Activated naive CD8-positive, alpha-beta T cell treated with anti-CD3 and anti-CD28 coated beads, Interleukin-2, amount 50 U/mL, for 24 hours (primary cell): Measurements from ENCODE around the gene NR3C1.
A peak's percentile ranks its signal among the peaks of the same experiment; 100 is the strongest.

Experiments used
- ATAC-seq: fragments of 150-1000 bp; cut with Tn5 transposase; one replicate; pipeline ENCODE4 v1.10.0; 2021
- DNase-seq: peaks from one replicate; pipeline ENCODE4 v3.0.0; 2021
- H3K27ac Mint-ChIP-seq: one replicate; pipeline ENCODE4 v1.8.0; 2021; ENCODE audit warnings: mild to moderate bottlenecking, mixed read lengths
- H3K27me3 Mint-ChIP-seq: one replicate; pipeline ENCODE4 v1.8.0; 2021; ENCODE audit warnings: mixed read lengths
- H3K36me3 Mint-ChIP-seq: one replicate; pipeline ENCODE4 v1.8.0; 2021; ENCODE audit warnings: low read depth, mixed read lengths
- H3K4me1 Mint-ChIP-seq: one replicate; pipeline ENCODE4 v1.8.0; 2021; ENCODE audit warnings: mixed read lengths
- H3K4me3 Mint-ChIP-seq: one replicate; pipeline ENCODE4 v1.8.0; 2021; ENCODE audit warnings: mild to moderate bottlenecking, moderate library complexity, mixed read lengths
- H3K9me3 Mint-ChIP-seq: one replicate; pipeline ENCODE4 v1.8.0; 2021; ENCODE audit warnings: mixed read lengths

The NR3C1 gene

DNA sequence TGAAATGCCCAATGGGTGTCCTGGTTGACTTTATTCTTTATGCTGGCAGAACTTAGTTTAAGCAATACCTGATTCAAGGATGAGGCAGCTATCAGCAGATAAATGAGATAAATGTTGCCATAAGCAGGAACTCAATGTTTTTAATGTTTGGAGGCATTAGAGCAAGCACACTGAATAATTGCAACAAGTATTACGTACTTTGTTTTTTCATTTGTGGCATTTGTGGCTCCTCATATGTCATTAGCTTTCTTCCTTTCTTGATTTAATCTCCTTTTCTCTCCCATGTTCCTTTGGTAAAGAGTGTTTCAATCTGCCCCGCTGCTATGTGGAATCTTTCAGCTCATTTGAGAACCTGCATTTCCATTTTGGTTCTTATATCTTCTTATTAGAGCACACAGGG, 6.4 kb upstream of the NR3C1 start:
- Mint-ChIP-seq H3K36me3 (peaks cover 3% of the 10 kb centered on the region), H3K27me3 (no peaks in the 10 kb centered on the region), H3K4me3 (no peak overlapping the region), H3K9me3 (peaks cover 9% of the 10 kb centered on the region), H3K4me1 (peaks cover 40% of the 10 kb centered on the region), H3K27ac (no peak overlapping the region)
- ATAC-seq, result no peak
- DNase-seq, result no peak

DNA sequence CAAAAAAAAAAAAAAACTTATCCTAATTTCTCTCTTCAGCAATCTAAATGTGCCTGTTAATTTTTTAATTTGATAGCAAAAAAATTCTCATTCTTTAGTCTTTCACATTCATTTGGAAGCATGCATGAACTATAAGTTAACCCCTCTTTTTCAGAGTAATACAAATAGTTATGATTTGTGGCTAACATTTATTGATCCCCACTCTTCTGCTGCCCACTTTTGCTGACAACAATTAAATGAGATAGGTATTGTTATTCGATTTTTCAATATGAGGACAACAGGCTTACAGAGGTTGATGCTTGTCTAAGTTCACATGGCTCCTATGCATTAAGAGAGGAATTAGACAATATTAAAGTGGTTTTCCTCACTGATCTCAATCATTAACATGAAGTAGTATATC, 2.9 kb upstream of the NR3C1 start:
- Mint-ChIP-seq H3K4me1 (peaks cover 26% of the 10 kb centered on the region), H3K4me3 (peak overlapping the region; percentile 88), H3K36me3 (peaks cover 9% of the 10 kb centered on the region), H3K9me3 (peaks cover 9% of the 10 kb centered on the region), H3K27ac (peak overlapping the region; percentile 98), H3K27me3 (no peaks in the 10 kb centered on the region)
- ATAC-seq (no peak), DNase-seq (no peak)

- Mint-ChIP-seq H3K4me3 (peak overlapping the region; percentile 88), H3K27me3 (no peaks in the 10 kb centered on the region), H3K4me1 (peaks cover 32% of the 10 kb centered on the region), H3K27ac (peak overlapping the region; percentile 98), H3K36me3 (peaks cover 9% of the 10 kb centered on the region), H3K9me3 (peaks cover 9% of the 10 kb centered on the region)
- DNase-seq (no peak), ATAC-seq (no peak)
These were observed 2.3 kb upstream of the NR3C1 start for GRCh38 chr5:143405849-143406098.

- Mint-ChIP-seq H3K27ac (peak overlapping the region; percentile 98), H3K4me3 (peak overlapping the region; percentile 88)
These were observed 1.8 kb upstream of the NR3C1 start for GRCh38 chr5:143405063-143405848.

GRCh38 chr5:143404416-143405062, 1.1 kb upstream of the NR3C1 start:
- DNase-seq (peak; percentile 70), ATAC-seq (peak; percentile 26)
- H3K9me3 Mint-ChIP-seq, result peaks cover 9% of the 10 kb centered on the region
- peak overlapping the region; percentile 98 for H3K27ac Mint-ChIP-seq
- H3K36me3 Mint-ChIP-seq, result peaks cover 22% of the 10 kb centered on the region
- peaks cover 43% of the 10 kb centered on the region for H3K4me1 Mint-ChIP-seq
- H3K4me3 Mint-ChIP-seq, result peak overlapping the region; percentile 88
- H3K27me3 Mint-ChIP-seq, result no peaks in the 10 kb centered on the region

More at GRCh38 chr5:143405063-143405848, 1.8 kb upstream of the NR3C1 start:
- Mint-ChIP-seq H3K4me1 (peaks cover 37% of the 10 kb centered on the region), H3K9me3 (peaks cover 9% of the 10 kb centered on the region), H3K36me3 (peaks cover 14% of the 10 kb centered on the region), H3K27me3 (no peaks in the 10 kb centered on the region)
- DNase-seq (peak; percentile 88), ATAC-seq (peak; percentile 53)

DNA sequence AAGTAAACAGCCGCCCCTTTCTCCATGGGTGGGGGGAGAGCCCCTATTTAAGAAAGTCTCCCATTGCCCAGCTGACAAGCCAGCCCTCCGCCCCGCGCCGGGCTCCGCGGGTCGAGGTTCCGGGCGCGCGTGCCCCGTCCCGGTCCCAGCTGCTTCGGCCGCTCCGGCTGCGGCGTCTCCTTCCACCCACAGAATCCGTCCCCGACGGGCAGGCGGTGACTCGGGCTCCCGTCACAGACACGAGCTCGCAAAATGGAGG, 223 bp downstream of the NR3C1 start:
- peaks cover 55% of the 10 kb centered on the region for H3K4me1 Mint-ChIP-seq
- H3K27me3 Mint-ChIP-seq, result no peaks in the 10 kb centered on the region
- ATAC-seq, result no peak
- peaks cover 9% of the 10 kb centered on the region for H3K9me3 Mint-ChIP-seq
- peak overlapping the region; percentile 91 for H3K4me3 Mint-ChIP-seq
- H3K36me3 Mint-ChIP-seq, result peaks cover 34% of the 10 kb centered on the region
- no peak for DNase-seq
- H3K27ac Mint-ChIP-seq, result peak overlapping the region; percentile 67

DNA sequence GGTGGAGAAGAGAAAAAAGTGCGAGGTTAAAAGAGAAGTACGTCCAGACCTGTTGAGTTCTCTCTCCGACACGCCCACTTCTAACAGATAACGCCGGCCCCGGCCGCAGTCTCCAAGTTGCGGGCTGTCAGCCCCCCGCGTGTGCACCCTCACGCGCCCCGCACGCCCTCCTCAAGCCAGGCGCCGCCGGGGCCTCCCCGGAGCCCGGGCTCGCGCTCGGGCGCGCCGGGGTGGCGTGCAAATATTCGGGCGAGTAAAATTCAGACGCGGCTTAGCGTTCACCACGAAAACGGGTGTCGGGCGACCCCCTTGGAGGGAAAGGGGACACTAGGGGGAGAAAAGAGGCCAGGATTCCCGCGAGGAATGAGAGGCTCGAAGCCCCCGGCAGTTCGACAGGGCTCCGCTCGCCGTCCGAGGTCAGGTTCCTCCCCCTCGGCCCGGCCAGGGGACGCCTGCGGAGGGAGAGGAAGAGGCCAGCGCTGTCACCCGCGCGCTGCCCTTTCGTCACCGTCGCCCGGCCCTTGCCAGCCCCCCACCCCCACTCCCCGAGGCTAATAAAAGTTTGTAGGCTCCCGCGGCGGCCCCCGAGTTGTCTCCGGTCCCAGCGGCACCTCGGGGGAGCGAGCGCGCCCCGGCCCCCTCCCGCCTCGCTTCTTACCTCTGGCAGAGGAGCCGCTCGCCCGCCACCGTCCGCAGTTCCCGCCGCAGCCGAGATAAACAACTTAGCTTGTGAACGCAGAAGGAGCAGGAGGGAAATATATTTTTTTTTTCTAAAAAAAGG, 743 bp downstream of the NR3C1 start:
- Mint-ChIP-seq H3K9me3 (peaks cover 9% of the 10 kb centered on the region), H3K4me3 (peak overlapping the region; percentile 91), H3K4me1 (peaks cover 58% of the 10 kb centered on the region), H3K36me3 (peaks cover 37% of the 10 kb centered on the region), H3K27me3 (no peaks in the 10 kb centered on the region), H3K27ac (peak overlapping the region; percentile 76)
- no peak for ATAC-seq
- DNase-seq, result peak; percentile 59

- H3K36me3 Mint-ChIP-seq, result peaks cover 37% of the 10 kb centered on the region
- H3K4me1 Mint-ChIP-seq, result peaks cover 64% of the 10 kb centered on the region
- peak overlapping the region; percentile 76 for H3K27ac Mint-ChIP-seq
- no peaks in the 10 kb centered on the region for H3K27me3 Mint-ChIP-seq
- H3K4me3 Mint-ChIP-seq, result peak overlapping the region; percentile 91
- DNase-seq, result no peak
- H3K9me3 Mint-ChIP-seq, result peaks cover 9% of the 10 kb centered on the region
- no peak for ATAC-seq
These were observed 1.4 kb downstream of the NR3C1 start for GRCh38 chr5:143402017-143402552.

GRCh38 chr5:143401227-143402016, 2.1 kb downstream of the NR3C1 start:
- Mint-ChIP-seq H3K4me3 (peak overlapping the region; percentile 91), H3K9me3 (peaks cover 4% of the 10 kb centered on the region), H3K27ac (peak overlapping the region; percentile 76), H3K4me1 (peaks cover 64% of the 10 kb centered on the region), H3K36me3 (peaks cover 37% of the 10 kb centered on the region), H3K27me3 (no peaks in the 10 kb centered on the region)
- DNase-seq (no peak), ATAC-seq (no peak)

GRCh38 chr5:143400541-143401226, 2.8 kb downstream of the NR3C1 start:
- Mint-ChIP-seq H3K4me1 (peaks cover 65% of the 10 kb centered on the region), H3K36me3 (peaks cover 40% of the 10 kb centered on the region), H3K9me3 (no peaks in the 10 kb centered on the region), H3K27ac (peak overlapping the region; percentile 24), H3K27me3 (no peaks in the 10 kb centered on the region), H3K4me3 (peak overlapping the region; percentile 91)
- DNase-seq (no peak), ATAC-seq (no peak)

DNA sequence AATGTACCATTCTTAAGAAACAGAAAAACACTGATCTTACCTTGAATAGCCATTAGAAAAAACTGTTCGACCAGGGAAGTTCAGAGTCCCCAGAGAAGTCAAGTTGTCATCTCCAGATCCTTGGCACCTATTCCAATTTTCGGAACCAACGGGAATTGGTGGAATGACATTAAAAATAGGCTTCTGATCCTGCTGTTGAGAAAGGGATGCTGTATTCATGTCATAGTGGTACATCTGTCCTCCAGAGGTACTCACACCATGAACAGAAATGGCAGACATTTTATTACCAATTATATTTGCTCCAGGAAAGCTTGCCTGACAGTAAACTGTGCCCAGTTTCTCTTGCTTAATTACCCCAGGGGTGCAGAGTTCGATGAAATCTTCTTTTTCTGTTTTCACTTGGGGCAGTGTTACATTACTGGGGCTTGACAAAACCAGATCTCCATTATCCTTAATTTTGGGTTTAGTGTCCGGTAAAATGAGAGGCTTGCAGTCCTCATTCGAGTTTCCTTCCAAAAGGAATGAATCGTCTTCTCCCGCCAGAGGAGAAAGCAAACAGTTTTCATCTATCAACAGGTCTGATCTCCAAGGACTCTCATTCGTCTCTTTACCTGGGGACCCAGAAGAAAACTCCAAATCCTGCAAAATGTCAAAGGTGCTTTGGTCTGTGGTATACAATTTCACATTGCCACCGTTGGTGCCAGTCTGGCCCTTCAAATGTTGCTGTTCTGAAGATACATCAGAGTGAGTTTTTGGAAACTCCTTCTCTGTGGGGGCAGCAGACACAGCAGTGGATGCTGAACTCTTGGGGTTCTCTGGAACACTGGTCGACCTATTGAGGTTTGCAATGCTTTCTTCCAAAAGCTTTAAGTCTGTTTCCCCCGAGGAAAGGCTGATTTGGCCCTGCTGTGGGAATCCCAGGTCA, 3.6 kb downstream of the NR3C1 start:
- Mint-ChIP-seq H3K4me1 (peaks cover 69% of the 10 kb centered on the region), H3K27ac (peak overlapping the region; percentile 24), H3K36me3 (peaks cover 40% of the 10 kb centered on the region), H3K9me3 (no peaks in the 10 kb centered on the region), H3K27me3 (no peaks in the 10 kb centered on the region), H3K4me3 (peak overlapping the region; percentile 91)
- ATAC-seq (no peak), DNase-seq (no peak)

GRCh38 chr5:143398451-143399237, 4.8 kb downstream of the NR3C1 start:
- no peaks in the 10 kb centered on the region for H3K9me3 Mint-ChIP-seq
- no peaks in the 10 kb centered on the region for H3K27me3 Mint-ChIP-seq
- ATAC-seq (no peak), DNase-seq (no peak)
- peaks cover 78% of the 10 kb centered on the region for H3K4me1 Mint-ChIP-seq
- peaks cover 43% of the 10 kb centered on the region for H3K36me3 Mint-ChIP-seq
- H3K27ac Mint-ChIP-seq, result no peak overlapping the region
- H3K4me3 Mint-ChIP-seq, result peak overlapping the region; percentile 91
